Endothelial cell of umbilical vein (primary cell): Measurements from ENCODE around the gene CEP70. TPM values are rescaled to one million over a fixed set of nuclear protein-coding genes. Genes with fewer than 3 reads are reported as not detected.

ENCODE experiments used
- BruUV-seq: library from RNA; stranded (reverse); fragments of 400-500 nt; replicated peaks from 2 replicates; lab custom pipeline; 2021; lab: Mats Ljungman, UMichigan
- CTCF ChIA-PET: fragments of 300-600, 350-600 bp; sonication (Branson Sonifier 250); formaldehyde crosslinking; loops from one replicate; lab custom pipeline; 2021; ENCODE audit warnings: antibody characterized with exemption, inconsistent platforms; lab: Charles Lee
- POLR2A ChIA-PET: fragments of 300-600, 350-600 bp; sonication (Branson Sonifier 250); formaldehyde crosslinking; loops from one replicate; lab custom pipeline; 2021; ENCODE audit warnings: antibody characterized with exemption, inconsistent platforms; lab: Charles Lee
- DNase-seq: peaks from one replicate; pipeline ENCODE4 v3.0.0-alpha.2; 2011; ENCODE audit warnings: low read depth, low spot score
- FAIRE-seq: peaks from 2 replicates; lab custom pipeline; 2011; peaks lifted over from hg19 to GRCh38; lab: Jason Lieb, UNC
- H2AFZ ChIP-seq: 2 replicates; pipeline ENCODE4 v1.6.0; 2012; ENCODE audit warnings: low read depth, low read length, control low read depth, inconsistent platforms
- H3K27ac ChIP-seq: 2 replicates; pipeline ENCODE4 v1.5.1; 2011; ENCODE audit warnings: low read depth, mild to moderate bottlenecking, control low read depth, low read length, moderate library complexity; ENCODE audit not compliant: insufficient read depth
- H3K27me3 ChIP-seq, 2 experiments: 2 replicates each; pipeline versions ENCODE4 v1.6.0 to v1.6.1; 2011; ENCODE audit warnings: low read length in 2 of 2, mixed read lengths in 1 of 2; ENCODE audit not compliant: control insufficient read depth in 2 of 2, insufficient read depth in 2 of 2
- H3K36me3 ChIP-seq, 2 experiments: 2 replicates in 1 of 2; 3 replicates in 1 of 2; pipeline ENCODE4 v1.5.1; 2011; ENCODE audit warnings: low read length in 2 of 2, mild to moderate bottlenecking in 1 of 2, moderate library complexity in 1 of 2; ENCODE audit not compliant: control insufficient read depth in 2 of 2, insufficient read depth in 2 of 2; ENCODE audit errors: extremely low read depth in 1 of 2
- H3K4me1 ChIP-seq: 3 replicates; pipeline ENCODE4 v1.5.1; 2011; ENCODE audit warnings: mild to moderate bottlenecking, low read length; ENCODE audit not compliant: control insufficient read depth, insufficient read depth; ENCODE audit errors: extremely low read depth
- H3K4me2 ChIP-seq: 2 replicates; pipeline ENCODE4 v1.6.1; 2011; ENCODE audit warnings: low read length, control low read depth, mixed read lengths; ENCODE audit not compliant: insufficient read depth
- H3K4me3 ChIP-seq, 3 experiments: fragments of 200-600 bp in 1 of 3; sonication (generic), shearing (Covaris generic) in 1 of 3; replicated peaks in 1 of 3; 2 replicates each; pipeline ENCODE4 v1.5.1; 2011 to 2016; ENCODE audit warnings: control low read depth in 3 of 3, low read length in 3 of 3, mild to moderate bottlenecking in 2 of 3, inconsistent platforms in 1 of 3, low read depth in 1 of 3, moderate library complexity in 1 of 3; ENCODE audit not compliant: insufficient read depth in 1 of 3
- H3K79me2 ChIP-seq: 2 replicates; pipeline ENCODE4 v1.6.0; 2012; ENCODE audit warnings: low read length, inconsistent platforms; ENCODE audit not compliant: control insufficient read depth, insufficient read depth
- H3K9ac ChIP-seq: replicated peaks from 2 replicates; pipeline ENCODE3; 2011; ENCODE audit warnings: low read length, control low read depth; ENCODE audit not compliant: insufficient read depth; ENCODE audit errors: extremely low read depth
- H3K9me1 ChIP-seq: replicated peaks from 3 replicates; pipeline ENCODE4 v1.6.0; 2011; ENCODE audit warnings: mild to moderate bottlenecking, low read length; ENCODE audit not compliant: control insufficient read depth, insufficient read depth; ENCODE audit errors: extremely low read depth
- H3K9me3 ChIP-seq: replicated peaks from 2 replicates; pipeline ENCODE4 v1.5.1; 2012; ENCODE audit warnings: low read length, inconsistent platforms; ENCODE audit not compliant: control insufficient read depth, insufficient read depth
- H4K20me1 ChIP-seq: replicated peaks from 2 replicates; pipeline ENCODE3; 2011; ENCODE audit warnings: mild to moderate bottlenecking, low read length; ENCODE audit not compliant: control insufficient read depth, insufficient read depth; ENCODE audit errors: extremely low read depth
- EZH2 ChIP-seq: IDR thresholded peaks from 2 replicates; pipeline ENCODE4 v1.6.1; 2012; ENCODE audit warnings: borderline replicate concordance, low read depth, mild to moderate bottlenecking, moderate library complexity, low read length, inconsistent platforms; ENCODE audit not compliant: severe bottlenecking
- FOS ChIP-seq: IDR thresholded peaks from 2 replicates; pipeline ENCODE4 v1.6.1; 2011; ENCODE audit warnings: mild to moderate bottlenecking, low read length, moderate library complexity, borderline replicate concordance; ENCODE audit not compliant: insufficient read depth
- GATA2 ChIP-seq: IDR thresholded peaks from 2 replicates; pipeline ENCODE4 v1.7.0; 2011; ENCODE audit warnings: low read depth, mild to moderate bottlenecking, moderate library complexity, mixed read lengths, low read length; ENCODE audit not compliant: insufficient read length, insufficient read depth
- JUN ChIP-seq: IDR thresholded peaks from 2 replicates; pipeline ENCODE4 v1.6.1; 2011; ENCODE audit warnings: borderline replicate concordance, low read depth; ENCODE audit not compliant: insufficient read length, insufficient read depth
- MYC ChIP-seq: IDR thresholded peaks from one replicate; pipeline ENCODE4 v1.6.1; 2011; ENCODE audit warnings: mild to moderate bottlenecking, low read depth, low read length
- POLR2A ChIP-seq: IDR thresholded peaks from 2 replicates; pipeline ENCODE4 v1.6.1; 2012; ENCODE audit warnings: low read depth, mild to moderate bottlenecking, control low read depth, low read length
- POLR2AphosphoS5 ChIP-seq: IDR thresholded peaks from 2 replicates; pipeline ENCODE4 v1.6.1; 2012; ENCODE audit warnings: low read depth, mild to moderate bottlenecking, control low read depth, low read length, moderate library complexity; ENCODE audit not compliant: insufficient read depth
- dilution Hi-C: fragments of 300-500 bp; cut with MboI; formaldehyde crosslinking; loops from one replicate; pipeline ENCODE4 v1.15.0; 2019; ENCODE audit warnings: low sequenced_read_pairs; ENCODE audit not compliant: extremely low pct_ligation_motif_present
- intact Hi-C: fragments of 100-400 bp; cut with micrococcal nuclease; formaldehyde crosslinking; loops from one replicate; pipeline ENCODE4 v1.10.0; 2022
- polyA plus RNA-seq, 4 experiments: library from polyadenylated mRNA; depleted of rRNA in 3 of 4; stranded (reverse) in 3 of 4; unstranded in 1 of 4; fragments of >200 nt; gene quantifications; 2 replicates each; pipeline versions ENCODE4 v1.2.1 to v1.2.3, GENCODE V29; 2011 to 2012; ENCODE audit warnings: missing spikeins in 1 of 4
- total RNA-seq: library from RNA; stranded (reverse); gene quantifications from 2 replicates; pipeline ENCODE4 v1.2.3, GENCODE V29; 2021
- TF ChIP-seq, protein P1 (sequence below): IDR thresholded peaks from 2 replicates; pipeline ENCODE4 v1.6.1; 2011; ENCODE audit not compliant: insufficient read depth, insufficient read length
- TF ChIP-seq, protein P2 (sequence below), 2 donors: IDR thresholded peaks; 1 replicate in 1 of 2; 2 replicates in 1 of 2; pipeline ENCODE4 v1.5.1; 2011; ENCODE audit warnings: low read length in 2 of 2, mild to moderate bottlenecking in 2 of 2, moderate library complexity in 2 of 2, control low read depth in 1 of 2, inconsistent platforms in 1 of 2, low read depth in 1 of 2; ENCODE audit not compliant: insufficient read depth in 1 of 2; ENCODE audit errors: extremely low read depth in 1 of 2

The CEP70 gene
- total and polyA plus RNA-seq, 2 donors (not counting 3 experiments of a cell fraction or from before 2014, with no cell fraction given): 2.1 to 16.9 TPM

DNA sequence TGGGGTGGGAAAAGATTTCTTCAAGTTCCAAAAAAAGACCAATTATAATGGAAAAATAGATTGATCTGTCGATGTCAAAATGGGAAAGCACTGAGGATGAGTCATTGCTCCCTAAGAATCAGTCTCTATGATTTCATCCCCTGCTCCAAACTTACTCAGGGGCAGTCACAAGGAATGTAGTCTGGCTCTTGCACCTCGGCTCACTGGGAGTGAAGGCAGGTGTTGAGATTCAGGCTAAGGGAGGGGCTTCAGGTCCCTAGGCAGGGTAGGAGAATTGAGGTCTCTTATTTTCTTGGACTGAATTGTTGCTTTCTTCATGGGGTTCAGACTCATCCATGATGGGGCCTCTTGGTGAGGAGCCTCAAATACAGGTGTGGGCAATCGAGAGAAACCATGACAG, 145.4 kb downstream of the CEP70 start:
- H2AFZ ChIP-seq: no peak overlapping the region
- POLR2A ChIA-PET: no interaction called here
- dilution Hi-C loops: no loop called here
- BruUV-seq: no TSS peak
- no peaks in the 10 kb centered on the region for H3K79me2 ChIP-seq
- no peaks in the 10 kb centered on the region for H3K9me3 ChIP-seq
- H3K4me1 ChIP-seq: no peaks in the 10 kb centered on the region
- no peak overlapping the region for H3K9ac ChIP-seq
- FAIRE-seq (no peak), DNase-seq (no peak)
- intact Hi-C loops: no loop called here
- H3K36me3 ChIP-seq: no peaks in the 10 kb centered on the region
- no peaks in the 10 kb centered on the region for H4K20me1 ChIP-seq
- H3K4me2 ChIP-seq: no peak overlapping the region
- CTCF ChIA-PET: interaction anchor here (1.4 kb wide), 1 partner anchor 475 kb away, joined by 4 read pairs; no protein-coding TSS in a partner anchor
- no peaks in the 10 kb centered on the region for H3K9me1 ChIP-seq
- H3K27me3 ChIP-seq: peaks cover 0 to 2% of the 10 kb centered on the region in 2 experiments
- TF ChIP-seq GATA2 (no peak), POLR2AphosphoS5 (no peak), POLR2A (no peak), MYC (no peak), FOS (no peak), EZH2 (no peak), JUN (no peak)
- TF ChIP-seq, protein P1, sequence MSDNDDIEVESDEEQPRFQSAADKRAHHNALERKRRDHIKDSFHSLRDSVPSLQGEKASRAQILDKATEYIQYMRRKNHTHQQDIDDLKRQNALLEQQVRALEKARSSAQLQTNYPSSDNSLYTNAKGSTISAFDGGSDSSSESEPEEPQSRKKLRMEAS: no peak
- TF ChIP-seq, protein P2, sequence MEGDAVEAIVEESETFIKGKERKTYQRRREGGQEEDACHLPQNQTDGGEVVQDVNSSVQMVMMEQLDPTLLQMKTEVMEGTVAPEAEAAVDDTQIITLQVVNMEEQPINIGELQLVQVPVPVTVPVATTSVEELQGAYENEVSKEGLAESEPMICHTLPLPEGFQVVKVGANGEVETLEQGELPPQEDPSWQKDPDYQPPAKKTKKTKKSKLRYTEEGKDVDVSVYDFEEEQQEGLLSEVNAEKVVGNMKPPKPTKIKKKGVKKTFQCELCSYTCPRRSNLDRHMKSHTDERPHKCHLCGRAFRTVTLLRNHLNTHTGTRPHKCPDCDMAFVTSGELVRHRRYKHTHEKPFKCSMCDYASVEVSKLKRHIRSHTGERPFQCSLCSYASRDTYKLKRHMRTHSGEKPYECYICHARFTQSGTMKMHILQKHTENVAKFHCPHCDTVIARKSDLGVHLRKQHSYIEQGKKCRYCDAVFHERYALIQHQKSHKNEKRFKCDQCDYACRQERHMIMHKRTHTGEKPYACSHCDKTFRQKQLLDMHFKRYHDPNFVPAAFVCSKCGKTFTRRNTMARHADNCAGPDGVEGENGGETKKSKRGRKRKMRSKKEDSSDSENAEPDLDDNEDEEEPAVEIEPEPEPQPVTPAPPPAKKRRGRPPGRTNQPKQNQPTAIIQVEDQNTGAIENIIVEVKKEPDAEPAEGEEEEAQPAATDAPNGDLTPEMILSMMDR (IDR thresholded peaks at IDR 0.05; ENCODE audit: extremely low read depth in 1 of 2, insufficient read depth in 1 of 2, low read depth in 1 of 2, low read length in 2 of 2): no peak
- H3K27ac ChIP-seq: no peak overlapping the region
- no peak overlapping the region for H3K4me3 ChIP-seq
